B cell (primary cell): ENCODE results near the gene ZBTB12. TPM values are rescaled to one million over a fixed set of nuclear protein-coding genes. Genes with fewer than 3 reads are reported as not detected.

ENCODE experiments used
- ATAC-seq: fragments of 200-7000 bp; cut with Tn5 transposase; one replicate; pipeline ENCODE4 v1.10.0; 2021; ENCODE audit warnings: low read depth, mild to moderate bottlenecking, moderate number of reproducible peaks, moderate library complexity
- CTCF ChIA-PET: fragments of 350-600 bp; sonication (Branson Sonifier 250); formaldehyde crosslinking; loops from one replicate; lab custom pipeline; 2021; ENCODE audit warnings: antibody characterized with exemption, inconsistent platforms; lab: Charles Lee
- POLR2A ChIA-PET: fragments of 350-600 bp; sonication (Branson Sonifier 250); formaldehyde crosslinking; loops from one replicate; lab custom pipeline; 2021; ENCODE audit warnings: antibody characterized with exemption; lab: Charles Lee
- DNase-seq: peaks from one replicate; pipeline ENCODE4 v3.0.0; 2013
- H2AFZ ChIP-seq: 2 replicates; pipeline ENCODE4 v1.6.1; 2012; ENCODE audit warnings: mild to moderate bottlenecking, low read depth, low read length; ENCODE audit not compliant: insufficient read depth, poor library complexity, severe bottlenecking
- H3K27ac ChIP-seq, 2 donors: 1 replicate in 1 of 2; 2 replicates in 1 of 2; pipeline ENCODE4 v1.5.1; 2012 to 2013; ENCODE audit warnings: low read length in 2 of 2, mild to moderate bottlenecking in 2 of 2, moderate library complexity in 1 of 2
- H3K27me3 ChIP-seq, 4 experiments: fragments of 200-600 bp in 1 of 4; sonication (generic) in 1 of 4; replicated peaks in 1 of 4; 1 replicate in 2 of 4; 2 replicates in 2 of 4; pipeline versions ENCODE4 v1.6.1 to v1.7.0; 2013 to 2016; ENCODE audit warnings: low read length in 3 of 4, mild to moderate bottlenecking in 2 of 4, mixed read lengths in 1 of 4, moderate library complexity in 1 of 4; ENCODE audit not compliant: insufficient read depth in 4 of 4, control insufficient read depth in 3 of 4; ENCODE audit errors: control extremely low read depth in 1 of 4
- H3K36me3 ChIP-seq, 2 experiments: replicated peaks in 1 of 2; 1 replicate in 1 of 2; 2 replicates in 1 of 2; pipeline versions ENCODE4 v1.6.1 to v1.7.1; 2013; ENCODE audit warnings: low read length in 1 of 2; ENCODE audit not compliant: insufficient read depth in 2 of 2, control insufficient read depth in 1 of 2; ENCODE audit errors: control extremely low read depth in 1 of 2, extremely low read depth in 1 of 2
- H3K4me1 ChIP-seq, 2 donors: fragments of 200-600 bp in 1 of 2; sonication (generic) in 1 of 2; 1 replicate in 1 of 2; 2 replicates in 1 of 2; pipeline versions ENCODE4 v1.5.1 to v1.6.1; 2013 to 2017; ENCODE audit warnings: low read length in 2 of 2; ENCODE audit not compliant: control insufficient read depth in 2 of 2, insufficient read depth in 2 of 2
- H3K4me2 ChIP-seq: replicated peaks from 2 replicates; pipeline ENCODE3; 2012; ENCODE audit warnings: mild to moderate bottlenecking, low read depth, low read length; ENCODE audit not compliant: poor library complexity, severe bottlenecking
- H3K4me3 ChIP-seq, 5 experiments: fragments of 200-600 bp in 1 of 5; sonication (generic) in 1 of 5; 1 replicate in 3 of 5; 2 replicates in 2 of 5; pipeline versions ENCODE4 v1.5.1 to v1.7.0; 2011 to 2016; ENCODE audit warnings: low read length in 4 of 5, mild to moderate bottlenecking in 4 of 5, low read depth in 2 of 5, control low read depth in 1 of 5, moderate library complexity in 1 of 5; ENCODE audit not compliant: insufficient read depth in 1 of 5; ENCODE audit errors: control extremely low read depth in 1 of 5, extremely low read depth in 1 of 5
- H3K79me2 ChIP-seq: fragments of 200-600 bp; sonication (generic); one replicate; pipeline ENCODE4 v1.6.0; 2016; ENCODE audit warnings: low read length; ENCODE audit not compliant: control insufficient read depth, insufficient read depth
- H3K9ac ChIP-seq: fragments of 200-600 bp; sonication (generic); 2 replicates; pipeline ENCODE4 v1.6.1; 2017; ENCODE audit warnings: mild to moderate bottlenecking, low read length, moderate library complexity
- H3K9me3 ChIP-seq, 3 donors: one replicate each; pipeline versions ENCODE4 v1.6.1 to v1.7.1; 2013; ENCODE audit warnings: low read length in 2 of 3; ENCODE audit not compliant: control insufficient read depth in 2 of 3, insufficient read depth in 1 of 3; ENCODE audit errors: control extremely low read depth in 1 of 3
- H4K20me1 ChIP-seq: 2 replicates; pipeline ENCODE4 v1.6.0; 2012; ENCODE audit warnings: mild to moderate bottlenecking, low read length; ENCODE audit not compliant: insufficient read depth, control insufficient read depth, poor library complexity, severe bottlenecking
- H3K27ac Mint-ChIP-seq: one replicate; pipeline ENCODE4 v1.8.0; 2021; ENCODE audit warnings: mixed read lengths
- H3K27me3 Mint-ChIP-seq: one replicate; pipeline ENCODE4 v1.8.0; 2021; ENCODE audit warnings: mixed read lengths
- H3K4me1 Mint-ChIP-seq: one replicate; pipeline ENCODE4 v1.8.0; 2021; ENCODE audit warnings: mixed read lengths
- H3K4me3 Mint-ChIP-seq: one replicate; pipeline ENCODE4 v1.8.0; 2021; ENCODE audit warnings: mixed read lengths
- H3K9me3 Mint-ChIP-seq: one replicate; pipeline ENCODE4 v1.8.0; 2022; ENCODE audit warnings: mixed read lengths; ENCODE audit not compliant: insufficient read depth
- EZH2 ChIP-seq: IDR thresholded peaks from 2 replicates; pipeline ENCODE4 v1.6.1; 2012; ENCODE audit warnings: borderline replicate concordance, low read depth, mild to moderate bottlenecking, moderate library complexity, low read length; ENCODE audit not compliant: insufficient read depth, poor library complexity, severe bottlenecking
- WGBS: methylation state at CpG from one replicate; pipeline ENCODE4 v1.1.5; 2013; ENCODE audit warnings: missing lambda C conversion rate; ENCODE audit not compliant: insufficient coverage; 5-methylcytosine and 5-hydroxymethylcytosine counted together
- intact Hi-C: fragments of 100-400 bp; cut with micrococcal nuclease; formaldehyde crosslinking; loops from one replicate; pipeline ENCODE4 v1.10.0; 2022
- polyA plus RNA-seq: library from polyadenylated mRNA; depleted of rRNA; stranded (reverse); fragments of >200 nt; gene quantifications from 2 replicates; pipeline ENCODE4 v1.2.3, GENCODE V29; 2012
- total RNA-seq, 2 donors: library from RNA; stranded (reverse); fragments of 120-200 nt in 1 of 2; gene quantifications; 1 replicate in 1 of 2; 2 replicates in 1 of 2; pipeline versions ENCODE4 v1.2.3 to v1.2.4, GENCODE V29; 2013 to 2022
- TF ChIP-seq, protein P1 (sequence below): fragments of 200-600 bp; IDR thresholded peaks from one replicate; pipeline ENCODE4 v1.8.0; 2022; ENCODE audit warnings: antibody characterized with exemption, mild to moderate bottlenecking

ZBTB12 gene
- total and polyA plus RNA-seq, 2 donors (not counting 1 experiment from before 2014, with no cell fraction given), result 1.4 to 8.9 TPM

DNA sequence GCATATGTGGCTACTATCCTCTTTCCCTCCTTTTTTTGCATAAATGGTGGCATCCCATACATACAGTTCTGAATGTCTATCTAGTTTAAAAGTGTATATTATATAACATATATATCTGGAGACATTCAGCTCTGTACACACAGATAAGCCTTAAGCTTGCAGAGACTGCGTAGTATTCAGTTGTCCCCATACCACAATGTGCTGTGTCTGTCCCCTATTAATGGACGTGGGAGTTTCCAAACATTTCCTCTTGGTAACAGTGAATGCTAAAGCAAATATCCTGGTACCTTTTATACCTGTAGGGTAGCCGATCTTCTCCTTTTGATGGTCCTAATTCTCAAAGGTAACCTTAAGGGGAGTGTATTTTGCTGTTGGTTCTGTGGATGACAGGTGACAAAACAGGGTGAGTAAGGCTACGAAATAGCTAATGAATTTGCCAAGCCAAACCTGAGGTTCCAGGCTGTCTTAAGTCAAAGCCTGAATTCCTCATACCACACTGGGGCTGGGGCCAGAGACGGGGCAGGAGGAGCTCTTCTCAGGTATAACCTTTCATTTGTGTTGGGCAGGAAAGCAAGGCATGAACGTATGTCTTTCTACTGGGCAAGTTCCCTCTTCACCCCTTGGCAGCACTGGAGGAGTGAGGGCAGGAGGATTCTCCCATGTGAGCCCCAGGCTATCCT lies 17.9 kb upstream of the ZBTB12 start:
- CTCF ChIA-PET, result interaction anchor here (3.1 kb wide), 1 partner anchor 30 kb away, joined by 12 read pairs; no protein-coding TSS in a partner anchor
- WGBS, result 100% methylated on average over 2 of the region's 6 CpGs
- no peaks in the 10 kb centered on the region for H3K79me2 ChIP-seq
- Mint-ChIP-seq H3K27me3 (peaks cover 9% of the 10 kb centered on the region), H3K27ac (no peak overlapping the region), H3K4me3 (no peak overlapping the region), H3K9me3 (no peaks in the 10 kb centered on the region), H3K4me1 (no peaks in the 10 kb centered on the region)
- H3K9me3 ChIP-seq, result no peaks in the 10 kb centered on the region
- H3K27me3 ChIP-seq, result no peaks in the 10 kb centered on the region
- no peak overlapping the region for H2AFZ ChIP-seq
- H3K9ac ChIP-seq, result no peak overlapping the region
- ATAC-seq (no peak), DNase-seq (no peak)
- no peak overlapping the region for H3K4me2 ChIP-seq
- no peaks in the 10 kb centered on the region for H4K20me1 ChIP-seq
- no peak for TF ChIP-seq EZH2
- TF ChIP-seq, protein P1, sequence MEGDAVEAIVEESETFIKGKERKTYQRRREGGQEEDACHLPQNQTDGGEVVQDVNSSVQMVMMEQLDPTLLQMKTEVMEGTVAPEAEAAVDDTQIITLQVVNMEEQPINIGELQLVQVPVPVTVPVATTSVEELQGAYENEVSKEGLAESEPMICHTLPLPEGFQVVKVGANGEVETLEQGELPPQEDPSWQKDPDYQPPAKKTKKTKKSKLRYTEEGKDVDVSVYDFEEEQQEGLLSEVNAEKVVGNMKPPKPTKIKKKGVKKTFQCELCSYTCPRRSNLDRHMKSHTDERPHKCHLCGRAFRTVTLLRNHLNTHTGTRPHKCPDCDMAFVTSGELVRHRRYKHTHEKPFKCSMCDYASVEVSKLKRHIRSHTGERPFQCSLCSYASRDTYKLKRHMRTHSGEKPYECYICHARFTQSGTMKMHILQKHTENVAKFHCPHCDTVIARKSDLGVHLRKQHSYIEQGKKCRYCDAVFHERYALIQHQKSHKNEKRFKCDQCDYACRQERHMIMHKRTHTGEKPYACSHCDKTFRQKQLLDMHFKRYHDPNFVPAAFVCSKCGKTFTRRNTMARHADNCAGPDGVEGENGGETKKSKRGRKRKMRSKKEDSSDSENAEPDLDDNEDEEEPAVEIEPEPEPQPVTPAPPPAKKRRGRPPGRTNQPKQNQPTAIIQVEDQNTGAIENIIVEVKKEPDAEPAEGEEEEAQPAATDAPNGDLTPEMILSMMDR, result no peak
- no peak overlapping the region for H3K27ac ChIP-seq
- H3K36me3 ChIP-seq, result no peaks in the 10 kb centered on the region
- POLR2A ChIA-PET, result interaction anchor here (0.6 kb wide), 1 partner anchor 10 kb away, joined by 3 read pairs; no protein-coding TSS in a partner anchor
- no peak overlapping the region for H3K4me3 ChIP-seq
- H3K4me1 ChIP-seq, result no peaks in the 10 kb centered on the region
- intact Hi-C loops, result no loop called here

DNA sequence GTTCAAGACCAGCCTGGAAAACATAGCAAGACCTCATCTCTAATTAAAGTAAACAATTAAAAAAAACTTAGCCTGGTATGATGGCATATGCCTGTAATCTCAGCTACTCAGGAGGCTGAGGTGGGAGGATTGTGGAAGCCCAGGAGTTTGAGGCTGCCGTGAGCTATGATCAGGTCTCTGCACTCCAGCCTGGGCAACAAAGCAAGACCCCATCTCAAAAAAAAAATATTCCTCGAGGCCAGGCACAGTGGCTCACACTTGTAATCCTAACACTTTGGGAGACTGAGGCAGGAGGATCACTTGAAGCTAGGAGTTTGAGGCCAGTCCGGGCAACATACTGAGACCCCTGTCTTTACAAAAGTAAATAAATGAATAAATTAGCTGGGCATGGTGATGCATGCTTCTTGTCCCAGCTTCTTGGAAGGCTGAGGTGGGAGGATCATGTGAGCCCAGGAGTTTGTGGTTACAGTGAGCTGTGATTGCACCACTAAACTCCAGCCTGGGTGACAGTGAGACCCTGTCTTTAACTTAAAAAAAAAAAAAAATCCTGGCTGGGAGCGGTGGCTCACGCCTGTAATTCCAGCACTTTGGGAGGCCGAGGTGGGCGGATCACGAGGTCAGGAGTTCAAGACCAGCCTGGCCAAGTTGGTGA lies 16.3 kb upstream of the ZBTB12 start:
- no peak overlapping the region for H3K9ac ChIP-seq
- H3K4me3 ChIP-seq, result no peak overlapping the region
- no peak for TF ChIP-seq EZH2
- TF ChIP-seq, protein P1, result no peak
- H3K4me1 Mint-ChIP-seq, result no peaks in the 10 kb centered on the region
- no peaks in the 10 kb centered on the region for H3K27me3 ChIP-seq
- ChIA-PET CTCF (interaction anchor here (1.1 to 1.7 kb wide), 2 partner anchors 28 to 35 kb away, joined by 3 read pairs; no protein-coding TSS in a partner anchor), POLR2A (no interaction called here)
- no peak overlapping the region for H3K4me3 Mint-ChIP-seq
- intact Hi-C loops, result no loop called here
- H3K4me2 ChIP-seq, result no peak overlapping the region
- no peaks in the 10 kb centered on the region for H3K4me1 ChIP-seq
- no peak for DNase-seq
- no peaks in the 10 kb centered on the region for H3K9me3 Mint-ChIP-seq
- H3K27me3 Mint-ChIP-seq, result peaks cover 9% of the 10 kb centered on the region
- H3K36me3 ChIP-seq, result no peaks in the 10 kb centered on the region
- H2AFZ ChIP-seq, result no peak overlapping the region
- WGBS, result no CpG with 5 or more reads among the region's 8 CpGs
- no peak overlapping the region for H3K27ac ChIP-seq
- H4K20me1 ChIP-seq, result no peaks in the 10 kb centered on the region
- no peaks in the 10 kb centered on the region for H3K79me2 ChIP-seq
- ATAC-seq, result no peak
- H3K27ac Mint-ChIP-seq, result no peak overlapping the region
- H3K9me3 ChIP-seq, result no peaks in the 10 kb centered on the region
